ENCODE measurements around the gene ABCA6.

ABCA6 gene

DNA sequence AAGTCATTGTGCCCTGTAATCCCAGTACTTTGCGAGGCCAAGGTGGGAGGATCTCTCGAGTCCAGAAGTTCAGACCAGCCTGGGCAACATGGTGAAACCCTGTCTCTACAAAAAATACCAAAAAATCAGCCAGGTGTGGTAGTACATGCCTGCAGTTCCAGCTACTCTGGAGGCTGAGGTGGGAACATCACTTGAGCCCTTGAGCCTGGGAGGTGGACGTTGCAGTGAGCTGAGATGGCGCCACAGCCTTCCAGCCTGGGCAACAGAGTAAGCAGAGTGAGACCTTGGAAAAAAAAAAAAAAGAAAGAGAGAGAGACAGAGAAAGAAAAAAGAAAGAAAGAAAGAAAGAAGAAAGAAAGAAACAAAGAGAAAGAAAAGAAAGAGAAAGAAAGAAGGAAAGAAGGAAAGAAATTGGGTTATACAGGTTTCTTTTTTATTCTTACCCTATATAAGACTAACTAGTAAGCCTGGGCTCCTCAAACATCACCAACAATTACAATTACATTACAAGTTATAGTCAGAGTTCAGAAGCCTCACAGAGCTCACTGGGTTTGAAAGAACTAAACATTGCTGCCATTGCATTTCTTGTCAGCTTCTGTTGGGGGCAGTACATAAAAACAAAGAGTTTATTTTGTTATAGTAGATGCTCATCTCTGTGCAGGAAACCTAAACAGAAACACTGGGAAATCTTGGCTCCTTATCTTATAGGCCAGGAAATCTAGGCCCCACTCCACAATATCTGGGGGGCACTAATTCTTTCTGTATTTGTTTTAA, 74.2 kb downstream of the ABCA6 start:
- H3K4me3 ChIP-seq (ENCODE audit: low read depth in 1 of 2, low read length in 2 of 2) = no peak overlapping the region
- H3K4me1 ChIP-seq (ENCODE audit: insufficient read depth, low read length) = no peaks in the 10 kb centered on the region
- no peaks in the 10 kb centered on the region for H3K36me3 ChIP-seq (ENCODE audit: insufficient read depth, low read length)
- H3K27ac ChIP-seq (ENCODE audit: low read depth, low read length) = no peak overlapping the region
- no peak overlapping the region for H3K9ac ChIP-seq (ENCODE audit: low read length)
- no peaks in the 10 kb centered on the region for H3K27me3 ChIP-seq (ENCODE audit: control insufficient read depth in 1 of 2, insufficient read depth in 2 of 2, low read length in 2 of 2)
- no peaks in the 10 kb centered on the region for H3K9me3 ChIP-seq (ENCODE audit: low read length)

DNA sequence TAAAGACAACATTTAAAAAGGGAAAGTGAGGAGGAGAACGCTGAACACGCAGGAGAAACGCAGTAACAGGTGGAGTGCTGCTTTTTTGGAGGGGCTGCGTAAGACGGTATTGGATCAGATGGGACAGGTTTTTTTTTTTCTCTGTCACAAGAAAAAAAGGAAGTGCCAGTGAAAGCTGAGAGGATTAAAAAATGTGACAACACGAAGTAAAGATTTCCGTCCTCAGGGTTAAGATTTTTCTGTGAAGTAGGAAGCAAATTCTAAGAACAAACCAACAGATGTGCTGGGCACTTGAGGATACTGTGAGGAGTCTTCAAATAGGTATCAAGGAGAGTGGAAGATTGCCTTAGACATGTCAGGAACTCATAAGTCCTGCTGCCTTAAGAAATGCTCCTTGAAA, 75.2 kb downstream of the ABCA6 start:
- no peak overlapping the region for H3K27ac ChIP-seq (ENCODE audit: low read depth, low read length)
- H3K9ac ChIP-seq (ENCODE audit: low read length) = no peak overlapping the region
- H3K36me3 ChIP-seq (ENCODE audit: insufficient read depth, low read length) = no peaks in the 10 kb centered on the region
- no peaks in the 10 kb centered on the region for H3K4me1 ChIP-seq (ENCODE audit: insufficient read depth, low read length)
- H3K27me3 ChIP-seq (ENCODE audit: control insufficient read depth in 1 of 2, insufficient read depth in 2 of 2, low read length in 2 of 2) = no peaks in the 10 kb centered on the region
- H3K9me3 ChIP-seq (ENCODE audit: low read length) = no peaks in the 10 kb centered on the region
- no peak overlapping the region for H3K4me3 ChIP-seq (ENCODE audit: low read depth in 1 of 2, low read length in 2 of 2)

DNA sequence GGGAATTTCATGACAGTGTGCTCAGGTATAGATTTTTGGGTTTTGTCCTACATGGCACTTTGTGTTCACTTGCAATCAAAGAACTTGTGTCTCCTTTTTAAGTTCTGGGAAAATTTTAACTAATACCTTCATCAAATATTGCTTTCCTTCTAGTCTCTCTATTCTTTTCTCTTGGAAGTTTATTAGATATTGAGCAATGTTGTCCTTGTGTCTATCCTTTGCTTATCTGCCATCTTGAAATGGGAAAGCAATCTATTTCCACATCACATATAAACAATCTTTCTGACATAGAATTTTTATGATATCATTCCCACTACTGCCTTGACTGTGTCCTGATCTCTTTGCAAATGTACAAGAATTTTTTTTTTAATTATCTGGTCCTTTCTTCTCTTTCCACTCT, 76.6 kb downstream of the ABCA6 start:
- Histone ChIP-seq H3K27me3 (ENCODE audit: control insufficient read depth in 1 of 2, insufficient read depth in 2 of 2, low read length in 2 of 2) (no peaks in the 10 kb centered on the region), H3K9ac (ENCODE audit: low read length) (no peak overlapping the region), H3K4me1 (ENCODE audit: insufficient read depth, low read length) (no peaks in the 10 kb centered on the region), H3K9me3 (ENCODE audit: low read length) (no peaks in the 10 kb centered on the region), H3K27ac (ENCODE audit: low read depth, low read length) (no peak overlapping the region), H3K4me3 (ENCODE audit: low read depth in 1 of 2, low read length in 2 of 2) (no peak overlapping the region), H3K36me3 (ENCODE audit: insufficient read depth, low read length) (no peaks in the 10 kb centered on the region)

DNA sequence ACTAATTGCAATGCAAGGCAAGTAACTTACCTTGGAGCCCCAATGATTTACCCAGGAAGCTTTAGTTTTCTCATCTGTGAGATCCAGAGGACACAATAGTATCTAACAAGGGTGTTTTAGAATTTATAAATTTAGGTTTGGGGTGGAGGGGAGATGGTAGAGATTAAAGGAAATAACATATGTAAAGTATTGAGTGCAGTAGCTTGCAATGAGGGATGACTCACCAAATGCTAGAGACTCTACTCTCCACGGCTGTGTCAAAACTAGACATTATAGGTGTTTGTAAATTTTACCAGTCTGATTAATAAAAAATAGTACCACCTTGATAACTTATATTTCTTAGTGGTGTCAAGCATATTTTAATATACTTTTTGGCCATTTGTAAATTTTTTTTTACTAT, 77.2 kb downstream of the ABCA6 start:
- H3K4me1 ChIP-seq (ENCODE audit: insufficient read depth, low read length) = no peaks in the 10 kb centered on the region
- H3K27ac ChIP-seq (ENCODE audit: low read depth, low read length) = no peak overlapping the region
- H3K27me3 ChIP-seq (ENCODE audit: control insufficient read depth in 1 of 2, insufficient read depth in 2 of 2, low read length in 2 of 2) = no peaks in the 10 kb centered on the region
- H3K36me3 ChIP-seq (ENCODE audit: insufficient read depth, low read length) = no peaks in the 10 kb centered on the region
- H3K9me3 ChIP-seq (ENCODE audit: low read length) = no peaks in the 10 kb centered on the region
- H3K4me3 ChIP-seq (ENCODE audit: low read depth in 1 of 2, low read length in 2 of 2) = no peak overlapping the region
- H3K9ac ChIP-seq (ENCODE audit: low read length) = no peak overlapping the region

DNA sequence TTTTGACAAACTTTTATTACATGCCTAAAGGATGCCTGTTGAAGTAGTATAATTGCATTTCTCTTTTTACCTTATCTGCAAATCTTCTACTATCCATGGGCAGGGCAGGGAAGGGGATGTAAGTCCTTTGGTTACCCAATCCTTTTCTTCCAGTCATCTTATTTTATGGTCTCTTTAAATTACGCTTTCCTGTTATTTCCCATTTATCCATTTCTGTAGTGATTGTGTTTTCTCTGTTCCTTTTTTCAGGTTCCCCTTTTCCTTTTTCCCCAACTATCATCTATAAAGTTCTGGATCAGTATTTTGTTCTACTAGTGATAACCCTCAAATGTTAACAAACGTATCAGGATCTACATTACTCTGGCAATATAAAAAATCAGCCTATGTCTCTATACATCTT, 77.7 kb downstream of the ABCA6 start:
- Histone ChIP-seq H3K4me3 (ENCODE audit: low read depth in 1 of 2, low read length in 2 of 2) (no peak overlapping the region), H3K27me3 (ENCODE audit: control insufficient read depth in 1 of 2, insufficient read depth in 2 of 2, low read length in 2 of 2) (no peaks in the 10 kb centered on the region), H3K9ac (ENCODE audit: low read length) (no peak overlapping the region), H3K27ac (ENCODE audit: low read depth, low read length) (no peak overlapping the region), H3K9me3 (ENCODE audit: low read length) (no peaks in the 10 kb centered on the region), H3K36me3 (ENCODE audit: insufficient read depth, low read length) (no peaks in the 10 kb centered on the region), H3K4me1 (ENCODE audit: insufficient read depth, low read length) (no peaks in the 10 kb centered on the region)

DNA sequence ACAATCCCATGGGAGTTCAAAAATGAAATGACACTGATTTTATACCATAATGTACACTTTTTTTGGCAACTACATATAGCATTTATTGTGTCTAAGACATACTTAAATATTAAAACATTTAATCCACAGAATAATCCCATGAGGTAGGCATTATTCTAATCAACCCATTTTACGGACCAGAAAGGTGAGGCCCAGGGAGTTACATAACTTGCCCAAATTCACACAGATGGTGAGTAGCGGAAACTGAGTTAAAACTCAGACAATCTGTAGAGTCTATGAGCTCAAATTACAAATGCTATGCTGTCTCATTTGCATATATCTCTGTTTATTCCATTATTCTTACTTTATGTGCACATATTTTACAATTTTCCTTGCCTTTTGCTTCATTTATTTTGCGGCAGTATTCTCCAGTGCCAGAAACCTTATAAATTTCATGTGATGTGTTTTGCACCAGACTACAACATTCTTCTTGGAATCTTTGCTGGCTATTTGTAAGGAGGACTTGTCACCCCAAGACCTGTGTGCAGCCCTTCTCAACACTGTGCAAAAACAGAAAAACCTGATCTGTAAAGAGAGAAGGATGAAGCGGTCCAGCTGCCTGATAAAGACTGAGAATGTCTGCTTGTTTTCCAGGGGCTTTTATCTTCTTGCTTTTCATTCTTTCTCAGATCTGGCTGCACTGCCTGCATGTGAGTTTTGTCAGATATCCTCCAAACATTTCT, 78.7 kb downstream of the ABCA6 start:
- Histone ChIP-seq H3K36me3 (ENCODE audit: insufficient read depth, low read length) (no peaks in the 10 kb centered on the region), H3K27ac (ENCODE audit: low read depth, low read length) (no peak overlapping the region), H3K27me3 (ENCODE audit: control insufficient read depth in 1 of 2, insufficient read depth in 2 of 2, low read length in 2 of 2) (no peaks in the 10 kb centered on the region), H3K9ac (ENCODE audit: low read length) (no peak overlapping the region), H3K4me1 (ENCODE audit: insufficient read depth, low read length) (no peaks in the 10 kb centered on the region), H3K4me3 (ENCODE audit: low read depth in 1 of 2, low read length in 2 of 2) (no peak overlapping the region), H3K9me3 (ENCODE audit: low read length) (no peaks in the 10 kb centered on the region)

DNA sequence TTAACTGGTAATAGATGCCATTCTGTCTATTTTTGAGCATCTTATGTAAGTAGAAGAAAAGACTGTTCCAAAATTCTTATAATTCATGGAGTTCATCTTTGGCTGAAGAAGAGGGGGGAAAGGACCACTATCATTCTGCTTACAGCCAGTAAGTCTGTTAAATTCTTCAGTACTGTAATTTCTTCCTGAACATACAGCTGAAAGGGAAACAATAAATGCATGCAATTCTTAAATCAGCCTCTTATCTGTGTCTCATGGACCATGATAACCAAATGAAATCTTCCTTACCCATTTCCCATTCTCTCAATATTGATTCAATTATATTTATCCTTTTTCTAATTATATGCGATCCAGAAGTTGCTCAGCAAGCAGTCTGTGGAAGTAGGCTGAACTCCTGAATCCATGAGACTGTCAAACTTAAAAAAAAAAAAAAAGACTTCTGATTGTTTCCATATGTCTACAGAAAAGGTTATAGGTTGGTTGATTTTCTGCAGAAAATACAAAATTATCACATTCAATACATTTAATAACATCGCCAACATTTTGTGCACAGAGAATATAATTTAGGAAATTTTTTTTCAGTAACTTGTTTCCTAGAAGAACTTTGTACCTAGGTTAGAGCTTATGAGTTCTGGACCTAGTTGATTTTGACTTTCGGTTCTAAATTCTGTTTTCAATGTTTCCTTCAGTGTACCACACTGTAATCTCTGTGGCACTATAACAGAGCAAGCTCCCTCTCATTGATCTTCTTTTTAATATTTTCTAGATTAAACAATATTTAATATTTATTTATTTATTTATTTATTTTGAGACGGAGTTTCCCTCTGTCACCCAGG, 79.8 kb downstream of the ABCA6 start:
- Histone ChIP-seq H3K9ac (ENCODE audit: low read length) (no peak overlapping the region), H3K27me3 (ENCODE audit: control insufficient read depth in 1 of 2, insufficient read depth in 2 of 2, low read length in 2 of 2) (no peaks in the 10 kb centered on the region), H3K4me3 (ENCODE audit: low read depth in 1 of 2, low read length in 2 of 2) (no peak overlapping the region), H3K27ac (ENCODE audit: low read depth, low read length) (no peak overlapping the region), H3K36me3 (ENCODE audit: insufficient read depth, low read length) (no peaks in the 10 kb centered on the region), H3K9me3 (ENCODE audit: low read length) (no peaks in the 10 kb centered on the region), H3K4me1 (ENCODE audit: insufficient read depth, low read length) (no peaks in the 10 kb centered on the region)

DNA sequence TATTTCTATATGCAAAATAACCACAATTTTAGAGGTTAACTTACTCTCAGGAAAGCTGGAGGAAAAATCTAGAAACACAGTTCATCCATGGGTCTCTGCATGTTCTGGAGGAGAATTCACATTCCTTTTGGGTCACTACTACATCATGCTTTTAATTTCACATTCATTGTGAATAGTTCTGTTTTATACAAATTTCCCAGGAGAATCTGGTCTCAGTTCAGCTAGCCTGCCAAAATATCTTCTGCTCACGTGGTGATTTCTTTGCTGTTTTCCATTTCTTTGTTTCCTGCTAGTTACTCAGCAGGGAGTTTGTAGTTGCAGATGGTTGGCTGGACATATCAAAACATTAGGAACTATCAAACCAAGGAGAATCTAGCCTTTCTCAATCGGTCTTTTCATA, 80.9 kb downstream of the ABCA6 start, which contains the start of gene ABCA9:
Gene ABCA9, minus strand, starts transcription at position 106 of the 400 bp plus-strand sequence. CDS start 9,801 bp downstream, outside the sequence.
- H3K27ac ChIP-seq (ENCODE audit: low read depth, low read length) = no peak within 1 kb of the TSS

DNA sequence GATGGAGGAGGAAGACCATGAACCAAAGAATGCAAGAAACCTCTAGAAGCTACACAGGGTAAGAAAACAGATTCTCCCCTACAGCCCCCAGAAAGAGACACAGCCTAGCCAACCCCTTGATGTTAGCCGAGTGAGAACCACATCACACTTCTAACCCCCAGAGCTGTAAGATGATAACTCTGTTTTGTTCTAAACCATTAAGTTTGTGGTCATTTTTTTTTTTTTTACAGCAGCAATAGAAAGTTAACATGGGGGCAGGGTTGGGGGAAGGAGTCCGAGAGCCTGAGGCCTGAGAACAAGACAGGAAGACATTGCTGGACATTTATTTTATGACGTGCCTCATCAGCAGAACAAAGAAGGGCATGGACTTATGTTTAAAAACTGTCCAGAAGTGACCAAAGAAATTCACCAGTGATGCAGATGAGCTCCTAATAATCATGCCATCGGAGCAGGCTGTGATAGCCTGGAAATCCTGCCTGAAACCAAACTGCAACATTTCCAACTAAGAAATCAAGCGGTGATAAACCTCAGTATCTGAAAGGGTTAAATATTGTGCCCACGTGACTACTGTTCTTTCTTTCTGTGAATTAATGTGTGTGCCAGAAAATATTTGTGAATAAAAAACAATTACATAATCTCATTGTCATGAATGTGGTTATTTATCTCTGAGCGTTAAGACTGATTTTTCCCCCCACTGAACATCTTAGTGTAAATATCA, 82.1 kb downstream of the ABCA6 start:
- H3K27me3 ChIP-seq (ENCODE audit: control insufficient read depth in 1 of 2, insufficient read depth in 2 of 2, low read length in 2 of 2) = no peaks in the 10 kb centered on the region
- H3K9ac ChIP-seq (ENCODE audit: low read length) = no peak overlapping the region
- no peak overlapping the region for H3K4me3 ChIP-seq (ENCODE audit: low read depth in 1 of 2, low read length in 2 of 2)

More for the DNA sequence above, 80.9 kb downstream of the ABCA6 start, which contains the start of gene ABCA9:
- Histone ChIP-seq H3K4me3 (ENCODE audit: low read depth in 1 of 2, low read length in 2 of 2) (no peak within 1 kb of the TSS), H3K9ac (ENCODE audit: low read length) (no peak within 1 kb of the TSS), H3K36me3 (ENCODE audit: insufficient read depth, low read length) (no peaks in the 10 kb centered on the region), H3K4me1 (ENCODE audit: insufficient read depth, low read length) (no peaks in the 10 kb centered on the region), H3K27me3 (ENCODE audit: control insufficient read depth in 1 of 2, insufficient read depth in 2 of 2, low read length in 2 of 2) (no peaks in the 10 kb centered on the region), H3K9me3 (ENCODE audit: low read length) (no peaks in the 10 kb centered on the region)

DNA sequence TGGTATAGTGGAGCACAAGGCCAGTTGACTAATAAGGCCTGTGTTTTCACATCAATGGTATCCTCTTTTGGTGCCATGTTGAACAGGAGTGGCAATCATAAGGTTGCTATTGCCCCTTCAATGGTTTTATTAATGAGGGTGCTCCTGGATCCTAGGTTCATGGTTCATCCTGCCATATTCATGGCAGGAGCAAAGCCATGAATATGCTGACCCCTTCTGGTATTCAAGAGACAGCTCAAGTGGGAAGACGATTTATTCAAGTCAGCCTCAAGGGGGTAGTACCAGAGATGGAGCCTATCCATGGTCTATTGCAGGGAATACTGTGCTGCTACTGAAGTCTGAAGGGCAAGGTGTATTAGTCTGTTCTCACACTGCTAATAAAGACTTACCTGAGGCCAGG, 83.5 kb downstream of the ABCA6 start:
- Histone ChIP-seq H3K9ac (ENCODE audit: low read length) (no peak overlapping the region), H3K27ac (ENCODE audit: low read depth, low read length) (no peak overlapping the region), H3K36me3 (ENCODE audit: insufficient read depth, low read length) (no peaks in the 10 kb centered on the region), H3K27me3 (ENCODE audit: control insufficient read depth in 1 of 2, insufficient read depth in 2 of 2, low read length in 2 of 2) (no peaks in the 10 kb centered on the region), H3K4me1 (ENCODE audit: insufficient read depth, low read length) (no peaks in the 10 kb centered on the region), H3K9me3 (ENCODE audit: low read length) (no peaks in the 10 kb centered on the region), H3K4me3 (ENCODE audit: low read depth in 1 of 2, low read length in 2 of 2) (no peak overlapping the region)

More for the DNA sequence above, 82.1 kb downstream of the ABCA6 start:
- Histone ChIP-seq H3K9me3 (ENCODE audit: low read length) (no peaks in the 10 kb centered on the region), H3K4me1 (ENCODE audit: insufficient read depth, low read length) (no peaks in the 10 kb centered on the region), H3K27ac (ENCODE audit: low read depth, low read length) (no peak overlapping the region), H3K36me3 (ENCODE audit: insufficient read depth, low read length) (no peaks in the 10 kb centered on the region)

DNA sequence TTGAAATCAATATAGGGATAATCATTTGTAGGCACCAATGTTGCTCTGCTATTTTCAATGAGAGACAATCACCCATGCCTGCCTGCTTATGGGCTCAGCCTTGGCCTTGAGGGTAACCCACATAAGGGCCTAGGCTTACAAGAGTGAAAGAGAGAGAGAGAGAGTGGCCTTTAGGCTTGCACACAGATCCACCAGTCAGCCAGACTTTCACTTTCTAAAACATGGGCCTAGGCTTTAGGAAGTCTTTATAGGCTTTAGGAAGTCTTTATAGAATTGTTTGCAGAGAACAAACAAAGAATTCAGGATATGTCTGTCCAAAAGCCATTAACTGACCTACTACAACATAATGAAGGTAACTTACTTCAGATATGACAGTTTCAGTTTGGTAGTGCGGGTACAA, 84.4 kb downstream of the ABCA6 start:
- Histone ChIP-seq H3K36me3 (ENCODE audit: insufficient read depth, low read length) (no peaks in the 10 kb centered on the region), H3K4me3 (ENCODE audit: low read depth in 1 of 2, low read length in 2 of 2) (no peak overlapping the region), H3K9ac (ENCODE audit: low read length) (no peak overlapping the region), H3K9me3 (ENCODE audit: low read length) (no peaks in the 10 kb centered on the region), H3K27ac (ENCODE audit: low read depth, low read length) (no peak overlapping the region), H3K27me3 (ENCODE audit: control insufficient read depth in 1 of 2, insufficient read depth in 2 of 2, low read length in 2 of 2) (no peaks in the 10 kb centered on the region), H3K4me1 (ENCODE audit: insufficient read depth, low read length) (no peaks in the 10 kb centered on the region)
